HEK293 (cell line): Measurements from ENCODE around the gene FEZF1.

Source experiments
- CTCF ChIA-PET: fragments of 350-600 bp; formaldehyde crosslinking; extraction: SDS; loops from one replicate; lab custom pipeline; 2021; ENCODE audit warnings: antibody characterized with exemption; lab: Yijun Ruan, JAX
- POLR2A ChIA-PET: fragments of 300-600 bp; formaldehyde crosslinking; extraction: SDS; loops from one replicate; lab custom pipeline; 2020; ENCODE audit warnings: antibody characterized with exemption, inconsistent platforms; lab: Yijun Ruan, JAX
- H3K27ac ChIP-seq: fragments of 200-500 bp; sonication (Bioruptor generic); 2 replicates; pipeline ENCODE4 v1.5.1; 2014; ENCODE audit warnings: low read depth, low read length, control low read depth, inconsistent platforms; ENCODE audit errors: extremely low read depth
- H3K36me3 ChIP-seq, 2 experiments: fragments of 200-500 bp in 1 of 2; sonication (Bioruptor generic) in 1 of 2; 1 replicate in 1 of 2; 2 replicates in 1 of 2; pipeline ENCODE4 v1.5.1; 2014 to 2017; ENCODE audit warnings: inconsistent platforms in 2 of 2, low read length in 2 of 2; ENCODE audit not compliant: control insufficient read depth in 2 of 2, insufficient read depth in 1 of 2
- H3K4me1 ChIP-seq: fragments of 200-500 bp; sonication (Bioruptor generic); 2 replicates; pipeline ENCODE4 v1.5.1; 2014; ENCODE audit warnings: mild to moderate bottlenecking, low read length, inconsistent platforms; ENCODE audit not compliant: control insufficient read depth, insufficient read depth
- H3K4me3 ChIP-seq: 2 replicates; pipeline ENCODE4 v1.5.1; 2011; ENCODE audit warnings: low read depth, mild to moderate bottlenecking, control low read depth, low read length, moderate library complexity
- H3K9me3 ChIP-seq: fragments of 200-500 bp; sonication (Bioruptor generic); 2 replicates; pipeline ENCODE4 v1.5.1; 2014; ENCODE audit warnings: low read depth, low read length, inconsistent platforms; ENCODE audit not compliant: control insufficient read depth, insufficient read depth
- BCL11A ChIP-seq: fragments of 450-650 bp; formaldehyde crosslinking; IDR thresholded peaks from 2 replicates; pipeline ENCODE4 v1.5.1; 2016; ENCODE audit warnings: low read depth, missing biosample characterization, missing genetic modification characterization
- KLF1 ChIP-seq: fragments of 450-650 bp; formaldehyde crosslinking; IDR thresholded peaks from 2 replicates; pipeline ENCODE4 v1.5.1; 2016; ENCODE audit warnings: missing biosample characterization, missing genetic modification characterization
- MEIS1 ChIP-seq: sonication (generic); formaldehyde crosslinking; IDR thresholded peaks from 2 replicates; pipeline ENCODE4 v1.8.1; 2022; ENCODE audit warnings: missing genetic modification reagents, mild to moderate bottlenecking, borderline replicate concordance
- SCRT2 ChIP-seq: fragments of 450-650 bp; formaldehyde crosslinking; IDR thresholded peaks from 2 replicates; pipeline ENCODE4 v1.5.1; 2016; ENCODE audit warnings: missing biosample characterization, missing genetic modification characterization
- ZBTB48 ChIP-seq: fragments of 450-650 bp; formaldehyde crosslinking; IDR thresholded peaks from 2 replicates; pipeline ENCODE4 v1.5.1; 2016; ENCODE audit warnings: missing biosample characterization, missing genetic modification characterization
- ZNF114 ChIP-seq: fragments of 450-650 bp; formaldehyde crosslinking; IDR thresholded peaks from 2 replicates; pipeline ENCODE4 v1.5.0; 2017; ENCODE audit warnings: missing biosample characterization, missing genetic modification characterization
- ZNF157 ChIP-seq: fragments of 450-650 bp; formaldehyde crosslinking; IDR thresholded peaks from 2 replicates; pipeline ENCODE4 v1.5.1; 2016; ENCODE audit warnings: missing biosample characterization, missing genetic modification characterization
- ZNF292 ChIP-seq: fragments of 450-650 bp; formaldehyde crosslinking; IDR thresholded peaks from 2 replicates; pipeline ENCODE4 v1.5.1; 2016; ENCODE audit warnings: low read depth, missing biosample characterization, missing genetic modification characterization, borderline replicate concordance
- ZNF423 ChIP-seq: fragments of 450-650 bp; formaldehyde crosslinking; IDR thresholded peaks from 2 replicates; pipeline ENCODE4 v1.5.1; 2016; ENCODE audit warnings: missing biosample characterization, missing genetic modification characterization
- ZNF514 ChIP-seq: fragments of 450-650 bp; formaldehyde crosslinking; IDR thresholded peaks from 2 replicates; pipeline ENCODE4 v1.5.1; 2016; ENCODE audit warnings: missing biosample characterization, missing genetic modification characterization
- ZNF544 ChIP-seq: fragments of 450-650 bp; formaldehyde crosslinking; IDR thresholded peaks from 2 replicates; pipeline ENCODE4 v1.5.0; 2017; ENCODE audit warnings: missing biosample characterization, missing genetic modification characterization
- ZNF664 ChIP-seq: fragments of 450-650 bp; formaldehyde crosslinking; IDR thresholded peaks from 2 replicates; pipeline ENCODE4 v1.5.1; 2016; ENCODE audit warnings: missing biosample characterization, missing genetic modification characterization
- ZNF677 ChIP-seq: fragments of 450-650 bp; IDR thresholded peaks from 2 replicates; pipeline ENCODE4 v1.5.0; 2018; ENCODE audit warnings: missing biosample characterization, mild to moderate bottlenecking, missing genetic modification characterization, moderate library complexity
- ZSCAN30 ChIP-seq: fragments of 450-650 bp; IDR thresholded peaks from 2 replicates; pipeline ENCODE4 v1.5.1; 2018; ENCODE audit warnings: missing biosample characterization, mild to moderate bottlenecking, missing genetic modification characterization, moderate library complexity
- TF ChIP-seq, protein P1 (sequence below): fragments of 450-650 bp; formaldehyde crosslinking; IDR thresholded peaks from 2 replicates; pipeline ENCODE4 v1.5.1; 2017; ENCODE audit warnings: missing biosample characterization, missing genetic modification characterization
- TF ChIP-seq, protein P2 (sequence below): fragments of 450-650 bp; formaldehyde crosslinking; IDR thresholded peaks from 2 replicates; pipeline ENCODE4 v1.5.1; 2016; ENCODE audit warnings: missing biosample characterization, missing genetic modification characterization
- TF ChIP-seq, protein P3 (sequence below): fragments of 450-650 bp; formaldehyde crosslinking; IDR thresholded peaks from 2 replicates; pipeline ENCODE4 v1.5.1; 2017; ENCODE audit warnings: missing biosample characterization, missing genetic modification characterization
- TF ChIP-seq, protein P4 (sequence below): fragments of 450-650 bp; formaldehyde crosslinking; IDR thresholded peaks from 2 replicates; pipeline ENCODE4 v1.5.1; 2016; ENCODE audit warnings: missing biosample characterization, missing genetic modification characterization
- TF ChIP-seq, protein P5 (sequence below): fragments of 450-650 bp; formaldehyde crosslinking; IDR thresholded peaks from 2 replicates; pipeline ENCODE4 v1.5.1; 2016; ENCODE audit warnings: missing biosample characterization, missing genetic modification characterization, borderline replicate concordance
- TF ChIP-seq, protein P6 (sequence below): fragments of 450-650 bp; formaldehyde crosslinking; IDR thresholded peaks from 2 replicates; pipeline ENCODE4 v1.5.1; 2016; ENCODE audit warnings: missing biosample characterization, missing genetic modification characterization

FEZF1 gene

DNA sequence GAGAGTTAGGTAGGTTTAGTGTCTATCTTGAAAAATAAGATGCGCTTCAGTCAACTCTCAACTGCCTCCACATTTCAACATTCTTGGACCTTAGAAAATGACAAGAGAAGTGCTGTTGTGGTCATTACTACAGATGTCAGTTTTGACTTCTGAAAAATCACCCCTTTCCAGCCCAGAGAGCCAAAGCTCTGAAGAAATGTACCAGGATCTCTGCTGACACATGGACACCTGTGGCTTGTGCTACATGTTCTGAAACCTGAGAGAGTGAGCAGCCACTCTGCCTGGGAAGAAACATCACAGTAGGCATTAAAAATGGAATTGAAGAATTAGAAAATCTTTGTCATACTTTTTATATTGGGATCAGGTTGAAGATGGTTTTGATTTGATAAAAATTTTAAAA lies 35.9 kb upstream of the FEZF1 start:
- Histone ChIP-seq H3K4me3 (no peak overlapping the region), H3K27ac (no peak overlapping the region), H3K36me3 (no peaks in the 10 kb centered on the region), H3K9me3 (no peaks in the 10 kb centered on the region), H3K4me1 (no peaks in the 10 kb centered on the region)
- ChIA-PET POLR2A (no interaction called here), CTCF (interaction anchor here (1.1 kb wide), 1 partner anchor 10 kb away, joined by 3 read pairs; no protein-coding TSS in a partner anchor)
- TF ChIP-seq, protein P1, sequence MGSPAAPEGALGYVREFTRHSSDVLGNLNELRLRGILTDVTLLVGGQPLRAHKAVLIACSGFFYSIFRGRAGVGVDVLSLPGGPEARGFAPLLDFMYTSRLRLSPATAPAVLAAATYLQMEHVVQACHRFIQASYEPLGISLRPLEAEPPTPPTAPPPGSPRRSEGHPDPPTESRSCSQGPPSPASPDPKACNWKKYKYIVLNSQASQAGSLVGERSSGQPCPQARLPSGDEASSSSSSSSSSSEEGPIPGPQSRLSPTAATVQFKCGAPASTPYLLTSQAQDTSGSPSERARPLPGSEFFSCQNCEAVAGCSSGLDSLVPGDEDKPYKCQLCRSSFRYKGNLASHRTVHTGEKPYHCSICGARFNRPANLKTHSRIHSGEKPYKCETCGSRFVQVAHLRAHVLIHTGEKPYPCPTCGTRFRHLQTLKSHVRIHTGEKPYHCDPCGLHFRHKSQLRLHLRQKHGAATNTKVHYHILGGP: no peak
- peak; percentile 70 for TF ChIP-seq SCRT2 (tag by site-specific recombination)

DNA sequence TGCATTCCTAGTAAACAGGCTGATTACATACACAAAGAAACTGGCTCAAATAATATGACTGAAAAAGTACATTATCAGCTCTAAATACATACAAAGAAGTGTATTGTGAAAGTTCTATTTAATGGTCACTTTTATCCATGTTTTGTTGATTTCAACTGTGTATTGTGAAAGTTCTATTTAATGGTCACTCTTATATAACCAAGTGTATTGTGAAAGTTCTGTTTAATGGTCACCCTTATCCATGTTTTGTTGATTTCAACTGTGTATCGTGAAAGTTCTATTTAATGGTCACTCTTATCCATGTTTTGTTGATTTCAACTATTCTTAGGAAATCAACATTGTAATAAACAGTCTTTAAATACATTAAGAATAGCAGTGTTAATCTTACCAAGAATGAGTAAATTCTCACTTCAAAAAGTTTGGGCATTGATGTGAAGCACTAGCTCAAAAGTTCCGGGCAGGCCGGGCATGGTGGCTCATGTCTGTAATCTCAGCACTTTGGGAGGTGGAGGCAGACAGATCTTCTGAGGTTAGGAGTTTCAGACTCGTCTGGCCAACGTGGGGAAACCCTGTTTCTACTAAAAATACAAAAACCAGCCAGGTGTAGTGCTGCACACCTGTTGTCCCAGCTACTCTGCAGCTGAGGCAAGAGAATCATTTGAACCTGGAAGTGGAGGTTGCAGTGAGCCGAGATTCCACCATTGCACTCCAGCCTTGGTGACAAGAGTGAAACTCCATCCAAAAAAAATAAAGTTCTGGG lies 34.8 kb upstream of the FEZF1 start:
- TF ChIP-seq ZNF677 (tag by site-specific recombination): no peak
- no peak for TF ChIP-seq ZSCAN30 (tag by site-specific recombination)
- no peak for TF ChIP-seq KLF1
- no peak for TF ChIP-seq ZNF292
- TF ChIP-seq ZNF114: no peak
- TF ChIP-seq, protein P2, sequence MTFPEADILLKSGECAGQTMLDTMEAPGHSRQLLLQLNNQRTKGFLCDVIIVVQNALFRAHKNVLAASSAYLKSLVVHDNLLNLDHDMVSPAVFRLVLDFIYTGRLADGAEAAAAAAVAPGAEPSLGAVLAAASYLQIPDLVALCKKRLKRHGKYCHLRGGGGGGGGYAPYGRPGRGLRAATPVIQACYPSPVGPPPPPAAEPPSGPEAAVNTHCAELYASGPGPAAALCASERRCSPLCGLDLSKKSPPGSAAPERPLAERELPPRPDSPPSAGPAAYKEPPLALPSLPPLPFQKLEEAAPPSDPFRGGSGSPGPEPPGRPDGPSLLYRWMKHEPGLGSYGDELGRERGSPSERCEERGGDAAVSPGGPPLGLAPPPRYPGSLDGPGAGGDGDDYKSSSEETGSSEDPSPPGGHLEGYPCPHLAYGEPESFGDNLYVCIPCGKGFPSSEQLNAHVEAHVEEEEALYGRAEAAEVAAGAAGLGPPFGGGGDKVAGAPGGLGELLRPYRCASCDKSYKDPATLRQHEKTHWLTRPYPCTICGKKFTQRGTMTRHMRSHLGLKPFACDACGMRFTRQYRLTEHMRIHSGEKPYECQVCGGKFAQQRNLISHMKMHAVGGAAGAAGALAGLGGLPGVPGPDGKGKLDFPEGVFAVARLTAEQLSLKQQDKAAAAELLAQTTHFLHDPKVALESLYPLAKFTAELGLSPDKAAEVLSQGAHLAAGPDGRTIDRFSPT (tag by site-specific recombination): no peak
- TF ChIP-seq ZNF664 (tag by site-specific recombination): no peak
- Histone ChIP-seq H3K4me3 (no peak overlapping the region), H3K4me1 (no peaks in the 10 kb centered on the region), H3K27ac (no peak overlapping the region), H3K36me3 (no peaks in the 10 kb centered on the region), H3K9me3 (no peaks in the 10 kb centered on the region)
- CTCF ChIA-PET: no interaction called here
- POLR2A ChIA-PET: no interaction called here

DNA sequence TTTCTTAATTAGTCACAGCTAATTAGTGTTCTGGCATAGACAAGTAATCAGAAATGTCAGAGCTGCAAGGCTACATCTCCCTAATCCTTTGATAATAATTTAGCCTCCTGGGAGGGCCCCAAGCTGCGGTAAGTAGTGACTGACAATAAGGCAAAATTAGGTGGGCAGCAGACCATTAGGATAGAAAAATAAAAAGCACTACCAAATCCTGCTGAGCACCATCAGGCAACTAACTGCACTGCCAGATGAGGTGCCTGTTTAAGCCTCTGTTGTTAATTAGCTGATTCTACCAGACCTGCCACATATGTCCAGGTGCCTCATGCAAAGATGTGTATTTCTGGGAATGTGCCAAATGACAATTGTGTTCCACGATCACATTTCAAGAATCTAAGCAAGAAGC lies 32.5 kb upstream of the FEZF1 start:
- TF ChIP-seq ZNF544 (no peak), ZNF514 (tag by site-specific recombination) (no peak), ZNF423 (tag by site-specific recombination) (no peak), MEIS1 (CRISPR knock-in tag) (no peak), BCL11A (tag by site-specific recombination) (no peak), ZBTB48 (no peak), ZNF157 (tag by site-specific recombination) (no peak)
- TF ChIP-seq, protein P3, sequence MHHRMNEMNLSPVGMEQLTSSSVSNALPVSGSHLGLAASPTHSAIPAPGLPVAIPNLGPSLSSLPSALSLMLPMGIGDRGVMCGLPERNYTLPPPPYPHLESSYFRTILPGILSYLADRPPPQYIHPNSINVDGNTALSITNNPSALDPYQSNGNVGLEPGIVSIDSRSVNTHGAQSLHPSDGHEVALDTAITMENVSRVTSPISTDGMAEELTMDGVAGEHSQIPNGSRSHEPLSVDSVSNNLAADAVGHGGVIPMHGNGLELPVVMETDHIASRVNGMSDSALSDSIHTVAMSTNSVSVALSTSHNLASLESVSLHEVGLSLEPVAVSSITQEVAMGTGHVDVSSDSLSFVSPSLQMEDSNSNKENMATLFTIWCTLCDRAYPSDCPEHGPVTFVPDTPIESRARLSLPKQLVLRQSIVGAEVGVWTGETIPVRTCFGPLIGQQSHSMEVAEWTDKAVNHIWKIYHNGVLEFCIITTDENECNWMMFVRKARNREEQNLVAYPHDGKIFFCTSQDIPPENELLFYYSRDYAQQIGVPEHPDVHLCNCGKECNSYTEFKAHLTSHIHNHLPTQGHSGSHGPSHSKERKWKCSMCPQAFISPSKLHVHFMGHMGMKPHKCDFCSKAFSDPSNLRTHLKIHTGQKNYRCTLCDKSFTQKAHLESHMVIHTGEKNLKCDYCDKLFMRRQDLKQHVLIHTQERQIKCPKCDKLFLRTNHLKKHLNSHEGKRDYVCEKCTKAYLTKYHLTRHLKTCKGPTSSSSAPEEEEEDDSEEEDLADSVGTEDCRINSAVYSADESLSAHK (tag by site-specific recombination): no peak
- TF ChIP-seq, protein P4, sequence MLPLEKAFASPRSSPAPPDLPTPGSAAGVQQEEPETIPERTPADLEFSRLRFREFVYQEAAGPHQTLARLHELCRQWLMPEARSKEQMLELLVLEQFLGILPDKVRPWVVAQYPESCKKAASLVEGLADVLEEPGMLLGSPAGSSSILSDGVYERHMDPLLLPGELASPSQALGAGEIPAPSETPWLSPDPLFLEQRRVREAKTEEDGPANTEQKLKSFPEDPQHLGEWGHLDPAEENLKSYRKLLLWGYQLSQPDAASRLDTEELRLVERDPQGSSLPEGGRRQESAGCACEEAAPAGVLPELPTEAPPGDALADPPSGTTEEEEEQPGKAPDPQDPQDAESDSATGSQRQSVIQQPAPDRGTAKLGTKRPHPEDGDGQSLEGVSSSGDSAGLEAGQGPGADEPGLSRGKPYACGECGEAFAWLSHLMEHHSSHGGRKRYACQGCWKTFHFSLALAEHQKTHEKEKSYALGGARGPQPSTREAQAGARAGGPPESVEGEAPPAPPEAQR: no peak
- TF ChIP-seq, protein P5, sequence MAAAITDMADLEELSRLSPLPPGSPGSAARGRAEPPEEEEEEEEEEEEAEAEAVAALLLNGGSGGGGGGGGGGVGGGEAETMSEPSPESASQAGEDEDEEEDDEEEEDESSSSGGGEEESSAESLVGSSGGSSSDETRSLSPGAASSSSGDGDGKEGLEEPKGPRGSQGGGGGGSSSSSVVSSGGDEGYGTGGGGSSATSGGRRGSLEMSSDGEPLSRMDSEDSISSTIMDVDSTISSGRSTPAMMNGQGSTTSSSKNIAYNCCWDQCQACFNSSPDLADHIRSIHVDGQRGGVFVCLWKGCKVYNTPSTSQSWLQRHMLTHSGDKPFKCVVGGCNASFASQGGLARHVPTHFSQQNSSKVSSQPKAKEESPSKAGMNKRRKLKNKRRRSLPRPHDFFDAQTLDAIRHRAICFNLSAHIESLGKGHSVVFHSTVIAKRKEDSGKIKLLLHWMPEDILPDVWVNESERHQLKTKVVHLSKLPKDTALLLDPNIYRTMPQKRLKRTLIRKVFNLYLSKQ: no peak
- TF ChIP-seq, protein P6, sequence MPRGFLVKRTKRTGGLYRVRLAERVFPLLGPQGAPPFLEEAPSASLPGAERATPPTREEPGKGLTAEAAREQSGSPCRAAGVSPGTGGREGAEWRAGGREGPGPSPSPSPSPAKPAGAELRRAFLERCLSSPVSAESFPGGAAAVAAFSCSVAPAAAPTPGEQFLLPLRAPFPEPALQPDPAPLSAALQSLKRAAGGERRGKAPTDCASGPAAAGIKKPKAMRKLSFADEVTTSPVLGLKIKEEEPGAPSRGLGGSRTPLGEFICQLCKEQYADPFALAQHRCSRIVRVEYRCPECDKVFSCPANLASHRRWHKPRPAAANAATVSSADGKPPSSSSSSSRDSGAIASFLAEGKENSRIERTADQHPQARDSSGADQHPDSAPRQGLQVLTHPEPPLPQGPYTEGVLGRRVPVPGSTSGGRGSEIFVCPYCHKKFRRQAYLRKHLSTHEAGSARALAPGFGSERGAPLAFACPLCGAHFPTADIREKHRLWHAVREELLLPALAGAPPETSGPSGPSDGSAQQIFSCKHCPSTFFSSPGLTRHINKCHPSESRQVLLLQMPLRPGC (tag by site-specific recombination): no peak
- Histone ChIP-seq H3K9me3 (no peaks in the 10 kb centered on the region), H3K4me1 (no peaks in the 10 kb centered on the region), H3K4me3 (no peak overlapping the region), H3K36me3 (no peaks in the 10 kb centered on the region), H3K27ac (no peak overlapping the region)
- CTCF ChIA-PET: no interaction called here
- POLR2A ChIA-PET: no interaction called here
